ENCODE data around the gene BOD1L2. TPM values are rescaled to one million over a fixed set of nuclear protein-coding genes. Genes with fewer than 3 reads are reported as not detected.

The BOD1L2 gene
- total RNA-seq, 1 donor: not detected

DNA sequence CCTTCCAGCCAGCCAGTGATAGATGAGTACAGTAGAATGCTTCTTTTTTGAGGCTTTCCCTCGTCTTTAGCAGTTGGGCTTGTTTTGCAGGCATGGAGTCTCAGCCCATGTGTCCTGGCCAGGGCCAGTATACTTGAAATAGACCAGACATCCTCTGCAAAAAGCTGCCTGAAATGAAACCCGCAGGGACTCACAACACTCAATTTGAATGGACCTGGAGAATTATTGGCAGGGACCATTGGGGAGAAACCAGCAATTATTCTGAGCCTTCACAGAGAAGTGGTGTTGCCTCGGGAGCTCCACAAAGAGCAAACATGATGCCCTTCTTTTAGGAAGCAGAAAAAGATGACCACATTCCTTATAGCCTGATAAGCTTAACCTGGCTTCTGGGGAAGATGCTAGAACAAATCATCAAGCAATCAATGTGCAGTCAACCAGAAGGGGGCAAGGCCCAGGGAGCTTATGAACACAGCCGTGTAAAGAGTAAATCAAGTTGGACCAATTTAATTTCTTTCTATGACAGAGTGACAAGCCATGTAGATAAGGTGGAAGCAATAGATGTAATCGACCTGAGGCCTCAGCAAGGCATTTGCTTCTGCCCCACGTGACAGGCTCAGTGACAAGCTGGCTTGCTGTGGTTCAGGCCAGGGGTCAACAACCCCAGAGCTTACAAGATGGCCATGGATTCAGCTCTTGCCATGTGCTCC, 42.1 kb downstream of the BOD1L2 start:
- no peaks in the 10 kb centered on the region for H3K9me3 ChIP-seq (ENCODE audit: low read depth, low read length)
- no peaks in the 10 kb centered on the region for H3K27me3 ChIP-seq (ENCODE audit: insufficient read depth, low read length)
- no peaks in the 10 kb centered on the region for H3K79me2 ChIP-seq (ENCODE audit: insufficient read depth, low read length)
- no peaks in the 10 kb centered on the region for H4K20me1 ChIP-seq (ENCODE audit: insufficient read depth, low read length)
- no peak overlapping the region for H3K4me3 ChIP-seq (ENCODE audit: insufficient read depth, low read length)
- DNase-seq (ENCODE audit: insufficient read length, low spot score, missing footprints): no peak
- no peak overlapping the region for H3K4me2 ChIP-seq (ENCODE audit: insufficient read depth, low read length)
- H2AFZ ChIP-seq (ENCODE audit: low read length): no peak overlapping the region
- H3K27ac ChIP-seq (ENCODE audit: low read depth, low read length): no peak overlapping the region
- TF ChIP-seq, protein P1, sequence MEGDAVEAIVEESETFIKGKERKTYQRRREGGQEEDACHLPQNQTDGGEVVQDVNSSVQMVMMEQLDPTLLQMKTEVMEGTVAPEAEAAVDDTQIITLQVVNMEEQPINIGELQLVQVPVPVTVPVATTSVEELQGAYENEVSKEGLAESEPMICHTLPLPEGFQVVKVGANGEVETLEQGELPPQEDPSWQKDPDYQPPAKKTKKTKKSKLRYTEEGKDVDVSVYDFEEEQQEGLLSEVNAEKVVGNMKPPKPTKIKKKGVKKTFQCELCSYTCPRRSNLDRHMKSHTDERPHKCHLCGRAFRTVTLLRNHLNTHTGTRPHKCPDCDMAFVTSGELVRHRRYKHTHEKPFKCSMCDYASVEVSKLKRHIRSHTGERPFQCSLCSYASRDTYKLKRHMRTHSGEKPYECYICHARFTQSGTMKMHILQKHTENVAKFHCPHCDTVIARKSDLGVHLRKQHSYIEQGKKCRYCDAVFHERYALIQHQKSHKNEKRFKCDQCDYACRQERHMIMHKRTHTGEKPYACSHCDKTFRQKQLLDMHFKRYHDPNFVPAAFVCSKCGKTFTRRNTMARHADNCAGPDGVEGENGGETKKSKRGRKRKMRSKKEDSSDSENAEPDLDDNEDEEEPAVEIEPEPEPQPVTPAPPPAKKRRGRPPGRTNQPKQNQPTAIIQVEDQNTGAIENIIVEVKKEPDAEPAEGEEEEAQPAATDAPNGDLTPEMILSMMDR (IDR thresholded peaks at IDR 0.05; ENCODE audit: extremely low read depth, low read depth, low read length): no peak
- H3K36me3 ChIP-seq (ENCODE audit: insufficient read depth, low read length): no peaks in the 10 kb centered on the region
- no peaks in the 10 kb centered on the region for H3K4me1 ChIP-seq (ENCODE audit: insufficient read depth, low read length)

DNA sequence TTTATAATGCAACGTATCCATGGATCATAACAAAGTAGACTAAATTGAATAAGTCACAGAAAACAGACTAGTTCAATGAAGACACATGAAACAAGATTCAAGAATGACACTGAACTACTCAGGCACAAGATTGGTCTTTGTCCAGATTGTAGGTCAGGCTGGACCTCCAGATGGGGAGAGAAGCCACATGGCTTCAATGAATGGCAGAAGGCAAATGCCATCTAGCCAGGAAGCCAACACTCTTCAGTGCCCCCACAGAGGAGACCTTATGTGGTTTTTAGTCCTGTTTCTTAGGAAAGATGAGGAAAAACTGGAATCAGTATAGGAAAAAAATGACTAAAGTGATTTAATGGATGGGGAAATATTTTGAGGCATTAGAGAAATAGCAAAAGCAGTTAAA, 43.1 kb downstream of the BOD1L2 start:
- Histone ChIP-seq H2AFZ (ENCODE audit: low read length) (no peak overlapping the region), H3K4me2 (ENCODE audit: insufficient read depth, low read length) (no peak overlapping the region), H3K79me2 (ENCODE audit: insufficient read depth, low read length) (no peaks in the 10 kb centered on the region), H3K4me3 (ENCODE audit: insufficient read depth, low read length) (no peak overlapping the region), H3K27ac (ENCODE audit: low read depth, low read length) (no peak overlapping the region), H3K9me3 (ENCODE audit: low read depth, low read length) (no peaks in the 10 kb centered on the region), H3K36me3 (ENCODE audit: insufficient read depth, low read length) (no peaks in the 10 kb centered on the region), H3K27me3 (ENCODE audit: insufficient read depth, low read length) (no peaks in the 10 kb centered on the region), H4K20me1 (ENCODE audit: insufficient read depth, low read length) (no peaks in the 10 kb centered on the region), H3K4me1 (ENCODE audit: insufficient read depth, low read length) (no peaks in the 10 kb centered on the region)
- DNase-seq (ENCODE audit: insufficient read length, low spot score, missing footprints): no peak
- TF ChIP-seq, protein P1 (IDR thresholded peaks at IDR 0.05; ENCODE audit: extremely low read depth, low read depth, low read length): no peak

DNA sequence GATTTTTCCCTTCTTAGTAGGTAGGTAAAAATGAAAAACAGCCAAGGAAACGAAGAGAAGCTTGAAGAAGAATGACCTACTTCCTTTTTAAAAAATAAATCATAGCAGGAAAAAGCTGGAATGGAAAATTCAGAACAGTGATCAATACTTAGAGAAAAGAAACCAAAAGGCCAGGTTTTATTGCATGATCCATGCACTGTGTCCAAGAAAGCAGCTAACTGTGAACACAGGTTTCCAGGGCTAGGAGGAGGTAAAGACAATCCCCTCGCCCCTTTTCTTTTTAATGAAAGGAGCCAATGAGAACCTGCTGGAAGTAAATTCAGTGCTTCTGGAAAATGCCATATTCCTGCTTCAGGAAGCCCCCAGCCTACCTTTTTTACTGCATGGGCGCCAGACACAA, 47.2 kb downstream of the BOD1L2 start:
- no peaks in the 10 kb centered on the region for H3K9me3 ChIP-seq (ENCODE audit: low read depth, low read length)
- no peak overlapping the region for H3K27ac ChIP-seq (ENCODE audit: low read depth, low read length)
- H3K4me3 ChIP-seq (ENCODE audit: insufficient read depth, low read length): no peak overlapping the region
- H3K4me2 ChIP-seq (ENCODE audit: insufficient read depth, low read length): no peak overlapping the region
- H2AFZ ChIP-seq (ENCODE audit: low read length): no peak overlapping the region
- no peaks in the 10 kb centered on the region for H4K20me1 ChIP-seq (ENCODE audit: insufficient read depth, low read length)
- no peaks in the 10 kb centered on the region for H3K4me1 ChIP-seq (ENCODE audit: insufficient read depth, low read length)
- H3K27me3 ChIP-seq (ENCODE audit: insufficient read depth, low read length): no peaks in the 10 kb centered on the region
- no peaks in the 10 kb centered on the region for H3K79me2 ChIP-seq (ENCODE audit: insufficient read depth, low read length)
- DNase-seq (ENCODE audit: insufficient read length, low spot score, missing footprints): no peak
- no peaks in the 10 kb centered on the region for H3K36me3 ChIP-seq (ENCODE audit: insufficient read depth, low read length)
- TF ChIP-seq, protein P1 (IDR thresholded peaks at IDR 0.05; ENCODE audit: extremely low read depth, low read depth, low read length): no peak

DNA sequence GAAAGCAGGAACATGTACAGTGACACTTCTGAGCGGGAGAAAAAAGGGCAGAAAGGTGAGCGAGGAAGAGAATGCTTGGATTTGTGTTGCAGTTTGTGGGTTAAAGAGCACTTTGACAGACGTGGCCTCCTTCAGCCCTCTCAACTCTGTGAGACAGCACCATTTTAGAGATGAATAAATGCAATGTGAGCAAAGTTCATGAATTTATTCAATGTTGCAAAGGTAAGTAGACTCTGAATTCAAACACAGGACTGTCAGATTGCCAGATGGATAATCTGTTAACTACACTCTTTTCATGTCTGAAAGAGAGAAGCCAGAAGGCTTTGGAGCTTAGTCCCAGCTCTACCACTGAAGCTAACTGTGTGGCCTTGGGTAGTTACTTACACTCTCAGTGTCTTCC, 47.7 kb downstream of the BOD1L2 start:
- TF ChIP-seq, protein P1 (IDR thresholded peaks at IDR 0.05; ENCODE audit: extremely low read depth, low read depth, low read length): no peak
- no peaks in the 10 kb centered on the region for H3K9me3 ChIP-seq (ENCODE audit: low read depth, low read length)
- no peaks in the 10 kb centered on the region for H3K36me3 ChIP-seq (ENCODE audit: insufficient read depth, low read length)
- no peaks in the 10 kb centered on the region for H3K79me2 ChIP-seq (ENCODE audit: insufficient read depth, low read length)
- H4K20me1 ChIP-seq (ENCODE audit: insufficient read depth, low read length): no peaks in the 10 kb centered on the region
- H3K4me1 ChIP-seq (ENCODE audit: insufficient read depth, low read length): no peaks in the 10 kb centered on the region
- no peak overlapping the region for H2AFZ ChIP-seq (ENCODE audit: low read length)
- DNase-seq (ENCODE audit: insufficient read length, low spot score, missing footprints): no peak
- H3K4me2 ChIP-seq (ENCODE audit: insufficient read depth, low read length): no peak overlapping the region
- no peak overlapping the region for H3K27ac ChIP-seq (ENCODE audit: low read depth, low read length)
- H3K4me3 ChIP-seq (ENCODE audit: insufficient read depth, low read length): no peak overlapping the region
- H3K27me3 ChIP-seq (ENCODE audit: insufficient read depth, low read length): no peaks in the 10 kb centered on the region
